ENCODE data around the gene RPL36.
A peak's percentile ranks its signal among the peaks of the same experiment; 100 is the strongest.

RPL36 gene

DNA sequence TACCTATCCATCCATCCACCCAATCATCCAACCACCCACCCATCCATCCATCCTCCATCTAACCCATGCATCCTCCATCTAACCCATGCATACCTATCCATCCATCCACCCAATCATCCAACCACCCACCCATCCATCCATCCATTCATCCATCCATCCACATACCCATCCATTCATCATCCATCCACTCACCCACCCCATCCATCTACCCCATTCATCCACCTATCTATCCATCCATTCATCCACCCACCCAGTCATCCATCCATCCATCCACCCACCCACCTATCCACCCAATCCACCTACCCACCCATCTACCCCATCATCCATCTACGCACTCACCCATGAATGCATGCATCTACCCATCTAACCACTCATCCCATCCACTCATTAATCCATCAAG is 16.3 kb upstream of the RPL36 start:
- Histone ChIP-seq H3K36me3 (ENCODE audit: control insufficient read depth, insufficient read depth, low read length) (peaks cover 20% of the 10 kb centered on the region), H3K9me3 (ENCODE audit: control insufficient read depth, insufficient read depth, low read length) (no peaks in the 10 kb centered on the region), H3K4me1 (ENCODE audit: control insufficient read depth, insufficient read depth, low read length) (no peaks in the 10 kb centered on the region), H3K27me3 (ENCODE audit: control insufficient read depth, insufficient read depth, low read length) (no peaks in the 10 kb centered on the region), H3K4me3 (ENCODE audit: low read depth, low read length) (no peak overlapping the region), H3K9ac (ENCODE audit: low read depth, low read length) (no peak overlapping the region), H3K27ac (ENCODE audit: low read depth, low read length) (no peak overlapping the region)

DNA sequence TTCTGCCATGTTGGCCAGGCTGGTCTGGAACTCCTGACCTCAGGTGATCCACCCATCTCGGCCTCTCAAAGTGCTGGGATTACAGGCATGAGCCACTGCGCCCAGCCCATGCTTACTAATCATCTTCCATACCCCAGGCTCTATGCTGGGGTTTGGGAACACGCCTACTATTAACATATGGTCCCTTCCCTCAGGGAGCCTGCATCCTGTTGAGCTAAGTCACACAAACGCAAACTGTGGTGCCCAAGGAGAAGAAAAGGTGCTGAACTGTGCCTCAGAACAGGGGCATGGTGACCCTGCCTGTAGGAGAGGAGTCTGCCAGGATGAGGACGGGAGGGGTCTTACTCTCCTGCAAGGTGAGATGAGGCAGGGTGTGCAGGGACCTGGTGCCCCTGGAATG is 15.4 kb upstream of the RPL36 start:
- Histone ChIP-seq H3K27me3 (ENCODE audit: control insufficient read depth, insufficient read depth, low read length) (no peaks in the 10 kb centered on the region), H3K27ac (ENCODE audit: low read depth, low read length) (no peak overlapping the region), H3K4me1 (ENCODE audit: control insufficient read depth, insufficient read depth, low read length) (0 out of 2 replicates have a peak, but pooled peaks cover 3% of the 10 kb centered on the region), H3K9ac (ENCODE audit: low read depth, low read length) (no peak overlapping the region), H3K9me3 (ENCODE audit: control insufficient read depth, insufficient read depth, low read length) (no peaks in the 10 kb centered on the region), H3K36me3 (ENCODE audit: control insufficient read depth, insufficient read depth, low read length) (peaks cover 10% of the 10 kb centered on the region), H3K4me3 (ENCODE audit: low read depth, low read length) (no peak overlapping the region)

DNA sequence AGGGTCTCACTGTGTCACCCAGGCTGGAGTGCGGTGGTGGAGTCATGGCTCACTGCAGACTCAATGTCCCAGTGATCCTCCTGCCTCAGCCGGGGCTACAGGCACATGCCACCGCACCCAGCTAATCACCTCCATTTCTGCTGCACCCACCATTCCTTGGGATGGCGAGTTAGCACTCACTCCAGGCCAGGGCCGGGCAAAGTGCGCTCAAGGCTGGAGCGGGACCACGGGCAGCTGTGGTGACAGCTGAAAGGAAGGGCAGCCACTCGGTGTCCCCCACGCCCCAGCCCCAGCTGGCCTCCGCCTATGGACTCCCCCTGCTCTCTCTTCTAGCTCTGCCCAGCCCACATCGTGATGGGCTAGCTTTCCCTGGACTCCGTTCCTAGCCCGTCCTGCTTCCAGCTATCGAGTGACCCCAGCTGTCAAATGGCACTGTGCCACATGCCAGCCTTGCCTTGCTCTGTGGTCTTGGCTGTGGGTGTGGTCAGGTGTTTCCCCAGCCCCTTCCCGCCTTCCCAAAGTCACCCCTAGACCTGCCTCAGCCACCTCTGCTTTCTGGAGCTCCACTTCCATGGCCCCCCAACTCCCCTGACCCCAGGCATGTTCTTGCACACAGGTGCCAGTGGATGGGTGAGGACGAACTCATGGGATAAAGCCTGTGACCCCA is 13.9 kb upstream of the RPL36 start:
- Histone ChIP-seq H3K9me3 (ENCODE audit: control insufficient read depth, insufficient read depth, low read length) (no peaks in the 10 kb centered on the region), H3K36me3 (ENCODE audit: control insufficient read depth, insufficient read depth, low read length) (0 out of 2 replicates have a peak, but pooled peaks cover 6% of the 10 kb centered on the region), H3K27ac (ENCODE audit: low read depth, low read length) (no peak overlapping the region), H3K4me1 (ENCODE audit: control insufficient read depth, insufficient read depth, low read length) (0 out of 2 replicates have a peak, but pooled peaks cover 6% of the 10 kb centered on the region), H3K27me3 (ENCODE audit: control insufficient read depth, insufficient read depth, low read length) (no peaks in the 10 kb centered on the region), H3K9ac (ENCODE audit: low read depth, low read length) (no peak overlapping the region), H3K4me3 (ENCODE audit: low read depth, low read length) (no peak overlapping the region)

DNA sequence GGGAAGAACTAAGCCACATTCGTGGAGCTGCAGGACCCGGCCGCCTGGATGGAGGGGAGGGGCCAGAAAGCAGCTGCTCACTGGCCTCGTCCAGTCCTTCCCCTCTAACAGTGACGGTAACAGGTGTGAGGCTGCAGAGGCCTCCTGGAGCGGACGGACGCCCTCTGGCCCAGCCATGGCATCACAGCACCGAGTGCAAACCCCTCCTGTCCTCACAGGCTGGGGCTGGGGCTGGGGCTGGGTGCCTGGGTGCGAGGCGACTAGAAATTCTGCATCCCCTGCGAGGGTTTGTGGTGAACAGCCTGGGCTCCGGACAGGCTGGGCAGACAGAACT is 13.4 kb upstream of the RPL36 start:
- H3K27me3 ChIP-seq (ENCODE audit: control insufficient read depth, insufficient read depth, low read length): no peaks in the 10 kb centered on the region
- H3K36me3 ChIP-seq (ENCODE audit: control insufficient read depth, insufficient read depth, low read length): 0 out of 2 replicates have a peak, but pooled peaks cover 4% of the 10 kb centered on the region
- H3K4me3 ChIP-seq (ENCODE audit: low read depth, low read length): no peak overlapping the region
- H3K4me1 ChIP-seq (ENCODE audit: control insufficient read depth, insufficient read depth, low read length): 0 out of 2 replicates have a peak, but pooled peaks cover 6% of the 10 kb centered on the region
- no peaks in the 10 kb centered on the region for H3K9me3 ChIP-seq (ENCODE audit: control insufficient read depth, insufficient read depth, low read length)
- H3K27ac ChIP-seq (ENCODE audit: low read depth, low read length): no peak overlapping the region
- no peak overlapping the region for H3K9ac ChIP-seq (ENCODE audit: low read depth, low read length)

DNA sequence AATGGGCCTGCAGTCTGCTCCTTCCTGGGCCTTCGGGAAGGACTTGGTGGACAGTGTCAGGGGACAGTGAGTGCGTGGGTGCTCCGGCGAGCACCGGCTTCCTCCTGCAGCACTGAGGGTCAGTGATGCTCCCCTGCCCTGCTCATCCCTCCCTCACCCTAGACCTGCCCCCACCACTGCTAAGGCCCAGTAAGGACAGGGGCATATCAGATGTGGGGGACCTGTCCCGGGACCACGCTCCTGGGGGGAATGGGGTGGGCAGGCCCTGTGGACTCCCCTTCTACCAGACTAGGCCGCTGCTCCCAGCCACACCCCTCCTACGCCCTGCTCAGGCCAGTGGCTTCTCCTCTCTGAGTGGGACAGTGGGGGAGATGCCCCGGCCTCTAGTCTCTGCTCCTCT is 13.0 kb upstream of the RPL36 start:
- H3K9me3 ChIP-seq (ENCODE audit: control insufficient read depth, insufficient read depth, low read length): no peaks in the 10 kb centered on the region
- 0 out of 2 replicates have a peak, but pooled peaks cover 4% of the 10 kb centered on the region for H3K36me3 ChIP-seq (ENCODE audit: control insufficient read depth, insufficient read depth, low read length)
- H3K27me3 ChIP-seq (ENCODE audit: control insufficient read depth, insufficient read depth, low read length): no peaks in the 10 kb centered on the region
- no peak overlapping the region for H3K4me3 ChIP-seq (ENCODE audit: low read depth, low read length)
- 0 out of 2 replicates have a peak, but pooled peaks cover 6% of the 10 kb centered on the region for H3K4me1 ChIP-seq (ENCODE audit: control insufficient read depth, insufficient read depth, low read length)
- no peak overlapping the region for H3K9ac ChIP-seq (ENCODE audit: low read depth, low read length)
- no peak overlapping the region for H3K27ac ChIP-seq (ENCODE audit: low read depth, low read length)

DNA sequence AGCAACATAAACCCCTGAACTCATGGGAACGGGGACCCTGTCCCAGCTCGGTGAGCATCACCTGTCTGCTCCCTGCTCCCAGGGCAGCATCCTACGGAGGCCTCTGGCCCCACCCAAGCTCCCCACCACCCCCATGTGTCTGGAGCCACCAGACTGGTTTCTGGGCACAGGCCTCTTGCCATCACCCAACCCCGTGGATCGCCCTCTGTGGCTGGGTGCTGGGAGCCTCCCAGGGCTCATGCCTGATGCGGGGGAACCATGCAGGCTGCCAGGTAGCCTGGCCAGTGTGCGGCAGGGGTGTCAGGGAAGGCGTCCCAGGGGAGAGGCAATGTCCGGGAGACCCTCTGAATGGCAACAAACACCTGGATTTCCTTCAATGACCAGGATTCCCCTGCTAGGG is 12.5 kb upstream of the RPL36 start:
- 0 out of 2 replicates have a peak, but pooled peaks cover 4% of the 10 kb centered on the region for H3K36me3 ChIP-seq (ENCODE audit: control insufficient read depth, insufficient read depth, low read length)

DNA sequence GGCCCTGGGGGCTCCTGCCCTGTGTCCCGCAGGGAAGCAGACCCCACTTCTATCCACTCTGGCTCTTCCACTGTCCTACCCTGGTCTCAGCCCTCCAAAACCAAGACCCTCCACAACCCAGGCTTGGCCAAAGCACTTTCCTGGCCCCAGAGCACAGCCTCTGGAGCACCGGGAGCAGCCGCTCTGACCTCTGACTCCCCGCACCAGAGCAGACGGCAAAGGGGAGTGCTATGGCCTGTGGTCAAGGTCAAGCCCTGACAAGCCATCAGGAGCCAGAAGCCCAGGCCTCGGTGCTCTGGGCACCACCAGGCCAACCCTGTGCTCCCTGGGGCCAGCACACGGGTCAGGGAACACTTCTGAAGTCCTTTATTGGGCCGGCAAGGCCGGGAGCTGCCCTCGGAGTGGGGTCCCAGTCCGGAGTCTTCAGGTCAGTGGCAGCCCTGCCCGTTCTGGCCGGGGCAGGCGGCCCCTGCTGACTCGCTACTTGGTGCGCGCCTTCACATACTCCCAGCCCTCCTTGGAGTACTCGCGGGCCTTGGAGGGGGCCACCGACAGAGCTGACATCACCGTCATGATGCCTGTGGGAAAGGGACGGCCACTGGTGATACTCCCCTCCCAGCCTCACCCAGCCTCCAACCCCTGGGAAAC is 11.9 kb upstream of the RPL36 start:
- no peaks in the 10 kb centered on the region for H3K27me3 ChIP-seq (ENCODE audit: control insufficient read depth, insufficient read depth, low read length)
- no peak overlapping the region for H3K4me3 ChIP-seq (ENCODE audit: low read depth, low read length)
- H3K36me3 ChIP-seq (ENCODE audit: control insufficient read depth, insufficient read depth, low read length): 0 out of 2 replicates have a peak, but pooled peaks cover 4% of the 10 kb centered on the region
- no peak overlapping the region for H3K9ac ChIP-seq (ENCODE audit: low read depth, low read length)
- no peaks in the 10 kb centered on the region for H3K9me3 ChIP-seq (ENCODE audit: control insufficient read depth, insufficient read depth, low read length)
- H3K4me1 ChIP-seq (ENCODE audit: control insufficient read depth, insufficient read depth, low read length): 0 out of 2 replicates have a peak, but pooled peaks cover 6% of the 10 kb centered on the region
- H3K27ac ChIP-seq (ENCODE audit: low read depth, low read length): no peak overlapping the region

More for the DNA sequence above, 12.5 kb upstream of the RPL36 start:
- no peak overlapping the region for H3K9ac ChIP-seq (ENCODE audit: low read depth, low read length)
- H3K9me3 ChIP-seq (ENCODE audit: control insufficient read depth, insufficient read depth, low read length): no peaks in the 10 kb centered on the region
- H3K4me1 ChIP-seq (ENCODE audit: control insufficient read depth, insufficient read depth, low read length): 0 out of 2 replicates have a peak, but pooled peaks cover 6% of the 10 kb centered on the region
- H3K4me3 ChIP-seq (ENCODE audit: low read depth, low read length): no peak overlapping the region
- no peak overlapping the region for H3K27ac ChIP-seq (ENCODE audit: low read depth, low read length)
- no peaks in the 10 kb centered on the region for H3K27me3 ChIP-seq (ENCODE audit: control insufficient read depth, insufficient read depth, low read length)

DNA sequence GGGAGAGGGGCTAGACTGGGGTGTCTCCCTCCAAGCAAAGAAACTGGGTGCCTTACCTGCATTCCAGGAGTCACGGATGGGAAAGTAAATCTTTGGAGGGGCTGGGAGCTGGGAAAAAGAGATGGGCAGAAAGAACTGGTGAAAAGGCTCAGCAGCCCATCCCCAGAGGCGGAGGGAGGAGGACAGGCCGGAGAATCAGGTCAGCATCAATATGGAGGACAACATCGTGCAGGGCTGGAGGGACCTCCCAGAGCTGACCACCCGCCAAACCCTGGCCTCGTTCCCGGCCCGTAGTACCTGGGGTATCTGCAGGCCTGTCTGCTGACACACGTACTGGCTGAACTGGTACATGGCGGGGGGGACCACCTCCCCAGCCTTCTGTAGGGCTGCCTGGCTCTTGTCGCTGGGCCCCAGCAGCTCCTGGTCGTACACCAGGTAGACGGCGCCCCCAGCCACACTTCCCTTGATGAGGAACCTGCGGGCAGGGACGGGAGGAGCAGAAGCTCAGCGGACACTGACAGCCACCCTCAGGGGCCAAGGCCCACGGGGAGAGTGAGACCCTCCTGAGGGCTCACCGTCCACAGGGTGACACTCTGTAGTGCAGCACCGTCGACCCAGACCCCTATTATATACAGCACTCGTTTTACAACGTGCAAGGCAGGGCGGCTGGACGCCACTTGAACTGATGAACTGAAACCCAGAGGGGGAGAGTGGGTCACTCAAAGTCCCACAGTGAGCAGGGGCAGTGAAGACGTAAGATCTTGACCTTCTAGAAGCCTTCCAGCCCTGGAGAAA is 10.6 kb upstream of the RPL36 start:
- peak overlapping the region; percentile 97 for H3K4me3 ChIP-seq (ENCODE audit: low read depth, low read length)
- peak overlapping the region; percentile 66 for H3K27ac ChIP-seq (ENCODE audit: low read depth, low read length)
- peak overlapping the region; percentile 79 for H3K9ac ChIP-seq (ENCODE audit: low read depth, low read length)
- H3K27me3 ChIP-seq (ENCODE audit: control insufficient read depth, insufficient read depth, low read length): no peaks in the 10 kb centered on the region
- H3K9me3 ChIP-seq (ENCODE audit: control insufficient read depth, insufficient read depth, low read length): no peaks in the 10 kb centered on the region
- H3K36me3 ChIP-seq (ENCODE audit: control insufficient read depth, insufficient read depth, low read length): no peaks in the 10 kb centered on the region
- H3K4me1 ChIP-seq (ENCODE audit: control insufficient read depth, insufficient read depth, low read length): 0 out of 2 replicates have a peak, but pooled peaks cover 6% of the 10 kb centered on the region

DNA sequence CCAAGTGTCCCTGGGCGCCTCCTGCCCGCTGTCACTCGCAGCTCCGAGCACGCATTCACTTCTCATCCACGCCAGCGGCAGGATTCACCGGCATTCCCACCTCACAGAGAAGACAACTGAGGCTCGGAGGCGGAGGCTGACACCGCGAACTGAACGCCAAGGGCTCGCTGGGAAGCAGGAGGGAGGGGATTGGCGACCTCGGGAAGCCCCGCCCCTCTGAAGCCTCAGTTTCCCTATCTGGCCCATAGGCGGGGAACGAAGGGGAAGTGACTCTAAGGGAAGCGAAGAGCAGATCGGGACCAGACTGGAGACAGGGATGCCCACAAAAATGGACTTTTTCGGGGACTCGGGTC is 10.0 kb upstream of the RPL36 start:
- Histone ChIP-seq H3K36me3 (ENCODE audit: control insufficient read depth, insufficient read depth, low read length) (no peaks in the 10 kb centered on the region), H3K4me1 (ENCODE audit: control insufficient read depth, insufficient read depth, low read length) (0 out of 2 replicates have a peak, but pooled peaks cover 6% of the 10 kb centered on the region), H3K9me3 (ENCODE audit: control insufficient read depth, insufficient read depth, low read length) (no peaks in the 10 kb centered on the region), H3K9ac (ENCODE audit: low read depth, low read length) (peak overlapping the region; percentile 79), H3K27me3 (ENCODE audit: control insufficient read depth, insufficient read depth, low read length) (no peaks in the 10 kb centered on the region), H3K27ac (ENCODE audit: low read depth, low read length) (peak overlapping the region; percentile 66), H3K4me3 (ENCODE audit: low read depth, low read length) (peak overlapping the region; percentile 97)

DNA sequence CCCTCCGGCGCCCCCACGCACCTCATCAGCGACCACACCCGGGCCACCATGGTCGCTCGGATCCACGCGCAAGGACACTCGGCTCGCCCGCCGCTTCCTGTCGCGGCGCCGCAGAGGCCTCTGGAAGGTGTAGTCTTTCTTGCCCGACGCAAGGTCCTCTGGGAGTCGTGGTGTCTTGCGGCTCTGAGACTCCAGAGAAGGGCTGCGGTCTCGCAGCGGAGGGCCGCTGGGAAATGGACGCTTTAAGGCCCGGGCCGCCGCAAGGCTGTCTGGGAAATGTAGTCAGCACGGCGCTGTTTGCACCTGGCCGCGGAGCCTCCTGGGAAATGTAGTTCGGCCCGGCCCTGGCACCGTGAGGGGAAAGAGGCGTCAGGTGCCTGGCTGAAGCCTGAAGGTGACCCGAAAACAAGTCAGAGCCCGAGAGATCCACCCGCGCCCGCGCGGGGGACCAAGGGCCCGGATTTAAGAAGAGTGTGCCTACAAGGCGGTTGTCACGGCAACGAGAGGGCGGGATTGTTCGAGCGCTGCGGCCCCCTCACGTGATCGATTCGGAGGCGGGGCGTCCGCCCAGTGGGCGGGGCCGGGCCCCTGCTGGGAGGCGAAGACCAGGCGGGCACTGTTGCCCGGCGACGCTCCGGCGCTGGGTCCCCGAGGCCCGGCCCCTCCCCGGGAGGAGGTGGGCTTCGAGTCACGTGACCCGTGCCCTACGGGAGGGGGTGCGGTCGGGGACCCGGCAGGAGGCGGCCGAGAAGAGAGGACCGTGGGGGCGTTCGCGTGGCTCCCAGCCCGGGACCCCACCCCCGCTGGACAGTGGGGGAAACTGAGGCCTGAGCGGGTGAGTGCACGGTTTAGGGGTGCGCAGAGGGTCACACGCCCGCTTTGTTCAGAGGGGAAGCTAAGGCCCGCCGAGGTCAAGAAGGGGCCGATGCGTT is 9.4 kb upstream of the RPL36 start, which contains the start of the genes HSD11B1L and MICOS13:
HSD11B1L (plus strand) TSS at position 591 of the 932 bp plus-strand sequence. CDS start 3,806 bp downstream, outside the sequence.
MICOS13 (minus strand) TSS at position 80 of the 932 bp plus-strand sequence; CDS start at position 50, 30 bp downstream.
- Histone ChIP-seq H3K4me1 (ENCODE audit: control insufficient read depth, insufficient read depth, low read length) (0 out of 2 replicates have a peak, but pooled peaks cover 6% of the 10 kb centered on the region), H3K27me3 (ENCODE audit: control insufficient read depth, insufficient read depth, low read length) (no peaks in the 10 kb centered on the region), H3K9me3 (ENCODE audit: control insufficient read depth, insufficient read depth, low read length) (no peaks in the 10 kb centered on the region), H3K9ac (ENCODE audit: low read depth, low read length) (peak within 1 kb of the TSS; percentile 79), H3K4me3 (ENCODE audit: low read depth, low read length) (peak within 1 kb of the TSS; percentile 97), H3K27ac (ENCODE audit: low read depth, low read length) (peak within 1 kb of the TSS; percentile 66), H3K36me3 (ENCODE audit: control insufficient read depth, insufficient read depth, low read length) (no peaks in the 10 kb centered on the region)
